ENCODE data around the gene PSMD11. TPM values are rescaled to one million over a fixed set of nuclear protein-coding genes. Genes with fewer than 3 reads are reported as not detected.

The PSMD11 gene
- total and polyA plus RNA-seq, 2 of the 8 experiments (the other 6 are each of a cell fraction or from before 2014, with no cell fraction given): 68.4 to 171 TPM

DNA sequence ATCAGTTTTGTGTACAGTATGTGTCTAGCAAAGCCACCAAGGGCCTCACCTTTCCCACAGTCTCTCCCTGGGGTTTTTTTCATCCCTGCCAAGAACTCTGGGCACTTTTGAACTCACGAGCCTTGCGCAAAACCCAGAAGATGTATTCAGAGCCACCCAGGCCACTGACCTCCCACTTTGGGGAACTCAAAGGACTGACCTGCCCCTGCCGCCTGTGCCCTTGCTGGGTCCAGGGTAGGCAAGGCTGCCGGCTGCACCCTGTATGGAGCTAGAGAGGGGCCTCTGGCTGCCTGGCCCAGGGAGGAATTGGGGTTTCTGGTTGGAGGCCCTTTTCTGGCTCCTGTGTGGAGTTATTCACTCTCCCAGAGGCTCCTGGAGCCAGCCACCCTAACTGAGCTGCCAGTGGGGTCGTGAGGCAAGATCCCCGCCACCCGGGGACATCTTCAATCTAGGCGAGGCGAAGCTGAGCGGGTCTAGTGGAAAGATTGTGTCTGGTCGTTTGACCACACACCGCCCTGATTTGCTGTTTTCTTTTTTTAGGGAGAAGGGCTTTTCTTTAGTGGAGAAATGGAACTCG, 44.4 kb downstream of the PSMD11 start:
- Histone ChIP-seq H2BK12ac (ENCODE audit: low read depth, low read length) (no peak overlapping the region), H2BK20ac (ENCODE audit: low read length) (no peak overlapping the region), H3K27ac (ENCODE audit: low read depth, low read length) (no peak overlapping the region), H3K4ac (replicated peaks; ENCODE audit: insufficient read length, low read depth, low read length) (no peak overlapping the region), H3K79me1 (ENCODE audit: low read depth, low read length) (peaks cover 12% of the 10 kb centered on the region), H2BK120ac (replicated peaks; ENCODE audit: low read depth, low read length) (no peak overlapping the region), H2AK5ac (ENCODE audit: low read depth, low read length) (no peak overlapping the region), H4K91ac (replicated peaks; ENCODE audit: insufficient read length, low read length) (no peak overlapping the region), H4K5ac (ENCODE audit: insufficient read length, low read depth, low read length) (no peak overlapping the region), H3K9ac (replicated peaks in 1 of 4; ENCODE audit: extremely low read depth in 1 of 4, low read depth in 3 of 4, low read length in 3 of 4) (no peak overlapping the region), H3K9me3 (ENCODE audit: insufficient read depth in 2 of 2, low read depth in 1 of 2, low read length in 1 of 2) (no peaks in the 10 kb centered on the region), H3K14ac (ENCODE audit: insufficient read length) (no peak overlapping the region), H3K27me3 (replicated peaks in 1 of 4; ENCODE audit: control insufficient read depth in 3 of 4, extremely low read depth in 1 of 4, insufficient read depth in 3 of 4, low read length in 3 of 4) (no peaks in the 10 kb centered on the region; a peak in 2 of 7 replicates), H4K20me1 (replicated peaks in 1 of 2; ENCODE audit: control insufficient read depth in 1 of 2, insufficient read depth in 2 of 2, low read length in 2 of 2) (peaks cover 3 to 13% of the 10 kb centered on the region in 2 experiments), H3K23ac (ENCODE audit: insufficient read length) (no peak overlapping the region), H2BK5ac (ENCODE audit: low read depth, low read length) (no peak overlapping the region), H3K23me2 (ENCODE audit: low read depth, low read length) (peaks cover 8% of the 10 kb centered on the region), H3K79me2 (ENCODE audit: control insufficient read depth in 1 of 2, insufficient read depth in 2 of 2, low read length in 2 of 2) (peaks cover 0 to 27% of the 10 kb centered on the region in 2 experiments; a peak in 2 of 4 replicates), H3K4me2 (ENCODE audit: insufficient read depth in 1 of 2, low read depth in 2 of 2, low read length in 2 of 2) (peak overlapping the region; percentile 91 to 93; a peak in 3 of 4 replicates), H2AFZ (ENCODE audit: low read length) (no peak overlapping the region), H3K56ac (replicated peaks; ENCODE audit: insufficient read length, low read depth, low read length) (no peak overlapping the region), H3K36me3 (ENCODE audit: control insufficient read depth in 2 of 4, insufficient read depth in 4 of 4, low read length in 3 of 4) (peaks cover 0 to 13% (median 4%) of the 10 kb centered on the region in 4 experiments; a peak in 3 of 8 replicates), H3K18ac (ENCODE audit: extremely low read depth, low read length) (no peak overlapping the region), H2BK15ac (ENCODE audit: low read length) (no peak overlapping the region), H3K4me3 (ENCODE audit: extremely low read depth in 1 of 4, insufficient read depth in 2 of 4, low read depth in 3 of 4, low read length in 4 of 4) (peak overlapping the region in 1 of 4 experiments; percentile 74; a peak in 3 of 8 replicates), H4K8ac (ENCODE audit: extremely low read depth, insufficient read depth, low read length) (no peak overlapping the region), H3K4me1 (replicated peaks in 1 of 4; ENCODE audit: control insufficient read depth in 3 of 4, insufficient read depth in 4 of 4, low read length in 3 of 4) (peaks cover 2 to 40% (median 22%) of the 10 kb centered on the region in 4 experiments)
- no peak for FAIRE-seq
- TF ChIP-seq SUZ12 (IDR thresholded peaks at IDR 0.05; ENCODE audit: low read length) (no peak), NANOG (IDR thresholded peaks at IDR 0.05; ENCODE audit: insufficient read depth, low read depth, low read length, poor library complexity, severe bottlenecking) (no peak), BACH1 (IDR thresholded peaks at IDR 0.05; ENCODE audit: low read length) (no peak), TCF12 (IDR thresholded peaks at IDR 0.05; ENCODE audit: low read depth, low read length) (no peak)
- 91% methylated on average over 13 of the region's 13 CpGs; no CpG with 5 or more reads in 1 of the 2 experiments for WGBS, 2 experiments (ENCODE audit: extremely low coverage in 1 of 2, insufficient coverage in 1 of 2, insufficient read length in 1 of 2, insufficient replicate concordance in 2 of 2, low coverage in 1 of 2, low lambda C conversion rate in 2 of 2, missing lambda C conversion rate in 1 of 2)
- ChIA-PET CTCF (ENCODE audit: partially characterized antibody) (interaction anchor here (0.8 to 2.6 kb wide), 6 partner anchors 9 to 42 kb away, joined by 3 to 8 read pairs (median 4); no protein-coding TSS in a partner anchor), POLR2A (ENCODE audit: partially characterized antibody) (interaction anchor here (3.9 to 5.4 kb wide), 2 partner anchors 30 to 44 kb away, joined by 15 to 35 read pairs; partner anchors contain the start of gene PSMD11)
- no peak for DNase-seq (ENCODE audit: low read depth in 1 of 2, low spot score in 2 of 2)
